D721Med (cell line): ENCODE data around the gene CIAO1.
"Not testable (repeated sequence)": the region's sequence is repeated elsewhere in the genome, so short reads cannot be mapped to it uniquely, and the experiment has no call there.

Experiments used
- DNase-seq: peaks from one replicate; pipeline ENCODE4 v3.0.0; 2011; ENCODE audit warnings: low spot score; ENCODE audit not compliant: insufficient read length
- FAIRE-seq: peaks from 2 replicates; lab custom pipeline; 2011; peaks lifted over from hg19 to GRCh38; lab: Jason Lieb, UNC
- TF ChIP-seq, protein P1 (sequence below): IDR thresholded peaks from 2 replicates; pipeline ENCODE4 v1.5.1; 2012; ENCODE audit warnings: mild to moderate bottlenecking, control low read depth; ENCODE audit not compliant: insufficient read depth; ENCODE audit errors: missing control alignments

Gene CIAO1

DNA sequence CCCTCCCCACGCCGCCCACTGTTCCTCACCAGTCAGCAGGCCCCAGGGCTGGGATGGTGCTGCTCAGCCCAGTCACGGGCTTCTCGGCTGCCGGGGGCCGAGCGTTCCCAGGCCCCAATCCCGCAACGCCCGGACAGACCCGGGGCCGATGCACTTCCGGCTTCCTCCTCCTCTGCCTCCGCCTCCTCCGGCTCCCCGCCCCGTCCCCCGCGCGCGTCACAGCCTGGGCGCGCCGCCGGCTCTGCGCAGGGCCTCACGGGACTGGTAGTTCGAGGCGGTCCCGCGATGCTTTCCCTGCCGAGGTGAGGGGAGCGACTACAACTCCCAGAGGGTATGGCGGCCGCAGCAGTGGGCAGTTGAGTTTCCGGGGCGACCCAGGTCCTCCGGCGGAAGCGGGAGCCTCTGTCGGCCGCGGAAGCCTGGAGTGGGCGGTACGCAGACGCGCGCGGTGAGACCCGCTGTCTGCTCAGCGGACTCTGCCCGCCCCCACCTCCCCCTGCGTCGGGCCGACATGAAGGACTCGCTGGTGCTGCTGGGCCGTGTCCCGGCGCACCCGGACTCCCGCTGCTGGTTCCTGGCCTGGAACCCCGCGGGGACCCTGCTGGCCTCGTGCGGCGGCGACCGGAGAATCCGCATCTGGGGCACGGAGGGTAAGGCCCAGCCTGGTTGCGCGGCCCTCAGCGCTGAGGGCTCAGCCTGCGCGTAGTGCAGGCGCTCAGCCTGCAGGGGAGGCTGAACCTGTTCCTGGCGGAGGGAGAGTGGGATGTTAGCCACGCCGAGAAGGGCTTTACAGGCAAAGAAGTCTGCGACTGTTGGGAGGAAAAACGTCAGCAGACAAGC, at the start of gene CIAO1, which contains the start of gene TMEM127:
Gene CIAO1 (plus strand): TSS at position 386 of the 840 bp plus-strand sequence. CDS start 126 bp downstream, at position 512.
Gene TMEM127 (minus strand): TSS at position 158 of the 840 bp plus-strand sequence. CDS start 616 bp downstream, outside the sequence.
- TF ChIP-seq, protein P1, sequence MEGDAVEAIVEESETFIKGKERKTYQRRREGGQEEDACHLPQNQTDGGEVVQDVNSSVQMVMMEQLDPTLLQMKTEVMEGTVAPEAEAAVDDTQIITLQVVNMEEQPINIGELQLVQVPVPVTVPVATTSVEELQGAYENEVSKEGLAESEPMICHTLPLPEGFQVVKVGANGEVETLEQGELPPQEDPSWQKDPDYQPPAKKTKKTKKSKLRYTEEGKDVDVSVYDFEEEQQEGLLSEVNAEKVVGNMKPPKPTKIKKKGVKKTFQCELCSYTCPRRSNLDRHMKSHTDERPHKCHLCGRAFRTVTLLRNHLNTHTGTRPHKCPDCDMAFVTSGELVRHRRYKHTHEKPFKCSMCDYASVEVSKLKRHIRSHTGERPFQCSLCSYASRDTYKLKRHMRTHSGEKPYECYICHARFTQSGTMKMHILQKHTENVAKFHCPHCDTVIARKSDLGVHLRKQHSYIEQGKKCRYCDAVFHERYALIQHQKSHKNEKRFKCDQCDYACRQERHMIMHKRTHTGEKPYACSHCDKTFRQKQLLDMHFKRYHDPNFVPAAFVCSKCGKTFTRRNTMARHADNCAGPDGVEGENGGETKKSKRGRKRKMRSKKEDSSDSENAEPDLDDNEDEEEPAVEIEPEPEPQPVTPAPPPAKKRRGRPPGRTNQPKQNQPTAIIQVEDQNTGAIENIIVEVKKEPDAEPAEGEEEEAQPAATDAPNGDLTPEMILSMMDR: no peak

DNA sequence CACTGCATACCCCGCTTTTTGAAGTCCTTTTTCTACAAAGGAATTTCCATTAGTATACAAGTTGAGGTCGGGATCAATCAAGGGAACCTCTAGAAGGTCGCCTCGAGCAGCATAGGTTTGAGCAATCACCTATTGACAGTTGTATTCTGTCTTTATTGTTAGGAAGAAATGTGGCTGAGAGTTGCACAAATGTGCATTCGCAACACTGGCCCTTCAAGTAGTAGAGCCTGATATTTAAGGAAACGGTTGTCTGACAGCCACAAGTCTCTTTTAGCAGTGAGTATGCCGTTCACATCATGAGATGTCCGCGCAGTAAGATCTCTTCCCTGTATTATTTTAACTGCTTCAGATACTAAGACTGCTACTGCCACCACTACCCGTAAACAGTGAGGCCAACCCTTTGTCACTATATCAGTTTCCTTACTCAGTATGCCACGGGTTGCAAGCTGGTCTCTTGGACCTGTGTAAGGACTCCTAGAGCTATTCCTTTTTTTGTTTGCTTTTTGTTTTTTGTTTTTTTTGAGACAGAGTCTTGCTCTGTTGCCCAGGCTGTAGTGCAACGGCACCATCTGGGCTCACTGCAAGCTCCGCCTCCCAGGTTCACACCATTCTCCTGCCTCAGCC, 47.4 kb upstream of the CIAO1 start:
- TF ChIP-seq, protein P1: no peak
- FAIRE-seq: no peak
- DNase-seq: no peak

More for the DNA sequence above, at the start of gene CIAO1, which contains the start of gene TMEM127:
- FAIRE-seq (no peak), DNase-seq (peak; percentile 90)

DNA sequence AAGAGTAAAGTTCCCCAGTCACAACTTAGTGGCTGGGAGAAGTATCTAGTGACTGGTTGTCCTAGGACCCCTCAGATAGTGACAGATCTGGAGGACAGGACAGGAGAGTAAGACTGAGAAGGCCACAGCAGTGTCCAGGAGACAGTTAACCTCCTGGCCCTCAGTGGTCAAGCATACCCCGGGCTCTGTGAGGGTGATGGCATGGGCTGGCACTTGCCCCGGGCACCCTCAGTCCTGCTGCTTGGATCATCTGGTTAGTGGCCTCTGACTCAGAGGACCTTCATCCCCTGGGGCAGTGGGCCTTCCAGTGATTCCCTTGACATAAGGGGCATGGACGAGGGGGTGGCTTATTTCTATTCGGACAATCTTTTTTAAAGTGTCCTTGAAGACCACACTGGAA, 46.1 kb upstream of the CIAO1 start:
- DNase-seq, FAIRE-seq: not testable (repeated sequence)

DNA sequence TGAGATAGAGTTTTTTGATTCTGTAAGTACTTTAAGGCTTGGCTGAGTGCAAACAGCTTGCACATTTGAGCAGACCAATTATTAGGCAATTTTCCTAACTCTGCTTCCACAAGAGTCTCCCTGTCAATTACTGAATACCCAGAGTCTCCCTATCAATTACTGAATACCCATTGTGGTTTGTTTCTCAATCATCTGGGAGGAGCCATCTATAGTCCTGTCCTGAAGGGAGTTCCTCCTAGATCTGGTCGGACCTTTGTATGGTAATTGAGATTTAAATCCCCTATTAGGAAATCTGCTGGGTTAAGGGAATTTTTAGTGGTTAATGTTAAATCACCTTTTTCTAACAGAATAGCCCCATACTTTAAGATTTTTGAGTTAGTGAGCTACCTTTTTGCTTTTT, 44.9 kb upstream of the CIAO1 start:
- FAIRE-seq, DNase-seq: not testable (repeated sequence)

DNA sequence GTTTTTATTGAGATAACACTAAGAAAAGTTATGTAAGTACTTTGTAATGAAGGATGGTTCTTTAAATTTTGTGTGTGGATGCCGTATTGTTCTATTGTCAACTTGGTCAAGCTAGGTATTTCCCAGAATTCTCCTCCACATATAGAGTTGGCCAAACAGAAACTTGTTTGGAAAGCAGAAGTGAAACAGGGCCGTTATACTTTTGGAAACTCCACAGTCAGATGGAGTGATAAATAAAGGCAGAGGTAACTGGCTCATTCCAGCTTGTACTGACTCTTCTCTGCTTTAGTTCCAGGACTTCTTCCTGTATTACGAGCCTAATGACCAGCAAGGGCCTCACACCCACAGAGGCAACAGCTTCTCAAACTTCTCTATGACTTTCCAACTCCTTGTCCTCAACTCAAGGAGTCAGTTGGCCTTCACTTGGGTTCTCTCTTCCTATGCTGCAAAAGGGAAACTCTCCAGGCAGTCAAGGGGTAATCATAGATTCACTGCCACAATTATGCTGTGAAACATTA, 41.0 kb upstream of the CIAO1 start:
- no peak for FAIRE-seq

DNA sequence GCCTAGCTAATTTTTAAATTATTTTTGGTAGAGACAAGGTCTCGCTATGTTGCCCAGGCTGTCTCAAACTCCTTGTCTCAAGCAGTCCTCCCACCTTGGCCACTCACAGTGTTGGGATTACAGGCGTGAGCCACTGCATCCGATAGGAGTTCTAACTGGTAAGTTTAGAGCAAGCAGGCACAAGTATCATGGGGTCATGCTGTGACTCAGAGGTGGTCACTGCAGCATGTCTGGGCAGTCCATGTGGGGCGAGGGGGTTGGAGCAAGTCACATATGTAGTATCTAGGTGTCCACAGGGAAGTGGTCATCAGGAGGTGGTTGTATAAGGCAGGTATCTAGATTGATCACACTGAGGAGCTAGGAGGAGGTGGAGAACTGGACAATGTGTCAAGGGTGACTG, 34.7 kb upstream of the CIAO1 start:
- TF ChIP-seq, protein P1: no peak
- FAIRE-seq: no peak

More for the DNA sequence above, 41.0 kb upstream of the CIAO1 start:
- TF ChIP-seq, protein P1: no peak
- no peak for DNase-seq

DNA sequence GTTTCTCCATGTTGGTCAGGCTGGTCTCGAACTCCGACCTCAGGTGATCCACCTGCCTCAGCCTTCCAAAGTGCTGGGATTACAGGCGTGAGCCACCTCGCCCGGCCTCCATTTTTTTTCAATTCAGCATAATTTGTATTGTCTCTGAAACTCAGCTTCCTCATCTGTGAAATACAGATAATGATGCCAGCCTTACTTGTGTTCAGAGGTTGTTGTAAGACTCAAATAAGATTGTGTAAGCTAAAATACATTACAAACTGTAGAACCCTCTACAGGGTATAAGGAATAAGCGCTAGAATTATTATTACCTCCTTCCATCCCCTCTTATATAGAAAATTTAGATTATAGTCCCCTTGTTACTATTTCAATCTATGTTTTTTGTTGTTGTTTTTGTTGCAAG, 32.6 kb upstream of the CIAO1 start:
- DNase-seq: no peak
- TF ChIP-seq, protein P1: no peak
- FAIRE-seq: no peak

More for the DNA sequence above, 34.7 kb upstream of the CIAO1 start:
- DNase-seq: no peak
